ENCODE measurements around the gene ABCC10.
"Not testable (repeated sequence)": the region's sequence is repeated elsewhere in the genome, so short reads cannot be mapped to it uniquely, and the experiment has no call there.

DNA sequence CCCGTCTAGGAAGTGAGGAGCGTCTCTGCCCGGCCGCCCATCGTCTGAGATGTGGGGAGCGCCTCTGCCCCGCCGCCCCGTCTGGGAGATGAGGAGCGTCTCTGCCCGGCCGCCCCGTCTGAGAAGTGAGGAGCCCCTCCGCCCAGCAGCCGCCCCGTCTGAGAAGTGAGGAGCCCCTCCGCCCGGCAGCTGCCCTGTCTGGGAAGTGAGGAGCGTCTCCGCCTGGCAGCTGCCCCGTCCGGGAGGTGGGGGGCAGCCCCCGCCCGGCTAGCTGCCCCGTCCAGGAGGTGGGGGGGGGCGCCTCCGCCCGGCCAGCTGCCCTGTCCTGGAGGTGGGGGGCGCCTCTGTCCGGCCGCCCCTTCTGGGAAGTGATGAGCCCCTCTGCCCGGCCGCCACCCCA, 2.3 kb upstream of the ABCC10 start:
- not testable (repeated sequence) for TF ChIP-seq CTCF (IDR thresholded peaks at IDR 0.05 in 2 of 3, conservative IDR thresholded peaks at IDR 0.05 in 1 of 3; ENCODE audit: control insufficient read depth in 2 of 3, extremely low read depth in 1 of 3, insufficient read depth in 1 of 3, low read depth in 3 of 3, low read length in 3 of 3); RAD21 (IDR thresholded peaks at IDR 0.05; ENCODE audit: insufficient read depth, low read depth, low read length); SP1 (IDR thresholded peaks at IDR 0.05; ENCODE audit: low read depth, low read length); ZNF217 (IDR thresholded peaks at IDR 0.05); SIX5 (IDR thresholded peaks at IDR 0.05; ENCODE audit: low read depth, low read length, severe bottlenecking); MEF2B (IDR thresholded peaks at IDR 0.05; ENCODE audit: partially characterized antibody, poor library complexity, severe bottlenecking); CBX3 (IDR thresholded peaks at IDR 0.05; ENCODE audit: borderline replicate concordance, low read depth); POLR2A (IDR thresholded peaks at IDR 0.05; ENCODE audit: low read depth, low read length); MAX (IDR thresholded peaks at IDR 0.05; ENCODE audit: low read depth, low read length); ZBTB40 (IDR thresholded peaks at IDR 0.05; ENCODE audit: borderline replicate concordance)
- TF ChIP-seq, protein P1, sequence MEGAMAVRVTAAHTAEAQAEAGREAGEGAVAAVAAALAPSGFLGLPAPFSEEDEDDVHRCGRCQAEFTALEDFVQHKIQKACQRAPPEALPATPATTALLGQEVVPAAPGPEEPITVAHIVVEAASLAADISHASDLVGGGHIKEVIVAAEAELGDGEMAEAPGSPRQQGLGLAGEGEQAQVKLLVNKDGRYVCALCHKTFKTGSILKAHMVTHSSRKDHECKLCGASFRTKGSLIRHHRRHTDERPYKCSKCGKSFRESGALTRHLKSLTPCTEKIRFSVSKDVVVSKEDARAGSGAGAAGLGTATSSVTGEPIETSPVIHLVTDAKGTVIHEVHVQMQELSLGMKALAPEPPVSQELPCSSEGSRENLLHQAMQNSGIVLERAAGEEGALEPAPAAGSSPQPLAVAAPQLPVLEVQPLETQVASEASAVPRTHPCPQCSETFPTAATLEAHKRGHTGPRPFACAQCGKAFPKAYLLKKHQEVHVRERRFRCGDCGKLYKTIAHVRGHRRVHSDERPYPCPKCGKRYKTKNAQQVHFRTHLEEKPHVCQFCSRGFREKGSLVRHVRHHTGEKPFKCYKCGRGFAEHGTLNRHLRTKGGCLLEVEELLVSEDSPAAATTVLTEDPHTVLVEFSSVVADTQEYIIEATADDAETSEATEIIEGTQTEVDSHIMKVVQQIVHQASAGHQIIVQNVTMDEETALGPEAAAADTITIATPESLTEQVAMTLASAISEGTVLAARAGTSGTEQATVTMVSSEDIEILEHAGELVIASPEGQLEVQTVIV (IDR thresholded peaks at IDR 0.05; ENCODE audit: borderline replicate concordance, partially characterized antibody), result not testable (repeated sequence)

Measured in GM12878 (cell line).